Activated CD4-positive, alpha-beta T cell treated with anti-CD3 and anti-CD28 coated beads for 48 hours (primary cell): ENCODE results near the gene KCNK18.
"Not testable (repeated sequence)": the region's sequence is repeated elsewhere in the genome, so short reads cannot be mapped to it uniquely, and the experiment has no call there.

Source experiments
- DNase-seq: peaks from one replicate; pipeline ENCODE4 v3.0.0-alpha.2; 2020

Gene KCNK18

DNA sequence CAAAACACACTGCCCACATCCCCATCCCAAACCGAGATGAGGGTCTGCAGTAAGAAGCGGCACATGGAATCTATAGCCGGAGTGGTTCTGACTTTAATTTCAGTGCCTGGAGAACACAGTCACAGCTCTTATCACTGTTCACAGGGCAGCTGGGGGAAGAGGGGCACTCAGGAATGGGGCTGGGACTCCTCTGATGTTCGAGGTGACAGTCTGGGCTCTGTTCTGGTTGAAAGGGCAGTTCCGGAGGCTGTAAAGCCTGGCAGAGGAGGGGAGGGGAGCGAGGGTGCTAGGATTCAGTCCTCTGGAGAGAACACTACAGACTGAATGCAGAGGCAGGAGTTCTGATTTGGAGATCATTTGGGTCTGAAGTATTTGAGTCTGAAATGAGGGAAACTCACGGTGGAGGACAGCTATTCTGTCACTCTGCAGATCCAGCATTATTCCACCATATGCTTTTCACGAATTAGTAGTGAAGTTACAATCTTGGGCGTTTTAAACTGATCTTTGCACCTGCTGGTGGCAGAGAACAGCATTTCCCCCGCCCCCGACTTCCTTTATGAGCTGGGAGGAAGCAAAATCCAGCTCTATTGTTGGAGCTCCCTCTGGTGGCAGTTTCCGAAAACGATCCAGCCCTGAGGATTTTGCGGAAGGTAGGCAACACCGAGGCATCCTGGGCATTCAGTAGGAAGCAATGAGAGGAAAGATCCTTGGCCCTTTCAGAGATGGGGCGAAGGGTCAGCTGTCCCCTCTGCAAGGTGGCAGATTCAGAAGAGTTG lies 22.7 kb upstream of the KCNK18 start:
- peak; percentile 90 for DNase-seq

- peak; percentile 35 for DNase-seq
These were observed 21.9 kb upstream of the KCNK18 start for GRCh38 chr10:117175215-117175900.

- peak; percentile 87 for DNase-seq
These were observed 21.3 kb upstream of the KCNK18 start for GRCh38 chr10:117175901-117176534.

- DNase-seq, result no peak
These were observed 19.1 kb upstream of the KCNK18 start for GRCh38 chr10:117178190-117178589.

DNA sequence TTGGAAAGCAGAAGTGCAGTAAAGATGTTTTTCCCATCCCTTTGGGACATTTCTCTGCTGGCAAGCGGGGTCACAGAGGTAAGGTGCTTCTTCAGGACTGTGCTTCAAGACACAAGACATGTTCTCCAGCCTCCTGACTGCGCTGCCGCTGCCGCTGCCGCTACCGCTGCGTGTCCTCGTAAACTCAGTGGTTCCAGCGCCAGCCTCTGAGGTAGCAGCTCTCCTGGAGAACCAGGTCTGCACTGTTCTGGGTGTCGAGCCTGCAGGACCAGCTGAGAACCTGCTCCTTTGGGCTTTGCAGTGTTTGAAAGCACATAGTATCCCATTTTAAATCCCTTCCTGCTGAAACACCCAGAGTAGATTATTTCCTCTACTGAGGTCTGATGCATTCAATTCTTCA lies 13.0 kb upstream of the KCNK18 start:
- no peak for DNase-seq

GRCh38 chr10:117184821-117185220 lies 12.5 kb upstream of the KCNK18 start:
- DNase-seq, result no peak

DNA sequence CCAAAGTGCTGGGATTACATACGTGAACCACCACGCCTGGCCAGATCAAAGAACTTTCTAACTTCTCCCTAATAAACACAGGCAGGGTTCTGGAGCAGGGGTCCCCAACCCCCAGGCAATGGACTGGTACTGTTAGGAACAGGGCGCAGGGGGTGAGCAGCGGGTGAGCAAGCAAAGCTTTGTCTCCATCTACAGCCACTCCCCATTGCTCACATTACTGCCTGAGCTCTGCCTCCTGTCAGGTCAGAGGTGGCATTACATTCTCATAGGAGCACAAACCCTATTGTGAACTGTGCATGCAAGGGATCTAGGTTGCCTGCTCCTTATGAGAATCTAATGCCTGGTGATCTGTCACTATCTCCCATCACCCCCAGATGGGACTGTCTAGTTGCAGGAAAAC lies 11.5 kb upstream of the KCNK18 start:
- DNase-seq, result not testable (repeated sequence)

DNA sequence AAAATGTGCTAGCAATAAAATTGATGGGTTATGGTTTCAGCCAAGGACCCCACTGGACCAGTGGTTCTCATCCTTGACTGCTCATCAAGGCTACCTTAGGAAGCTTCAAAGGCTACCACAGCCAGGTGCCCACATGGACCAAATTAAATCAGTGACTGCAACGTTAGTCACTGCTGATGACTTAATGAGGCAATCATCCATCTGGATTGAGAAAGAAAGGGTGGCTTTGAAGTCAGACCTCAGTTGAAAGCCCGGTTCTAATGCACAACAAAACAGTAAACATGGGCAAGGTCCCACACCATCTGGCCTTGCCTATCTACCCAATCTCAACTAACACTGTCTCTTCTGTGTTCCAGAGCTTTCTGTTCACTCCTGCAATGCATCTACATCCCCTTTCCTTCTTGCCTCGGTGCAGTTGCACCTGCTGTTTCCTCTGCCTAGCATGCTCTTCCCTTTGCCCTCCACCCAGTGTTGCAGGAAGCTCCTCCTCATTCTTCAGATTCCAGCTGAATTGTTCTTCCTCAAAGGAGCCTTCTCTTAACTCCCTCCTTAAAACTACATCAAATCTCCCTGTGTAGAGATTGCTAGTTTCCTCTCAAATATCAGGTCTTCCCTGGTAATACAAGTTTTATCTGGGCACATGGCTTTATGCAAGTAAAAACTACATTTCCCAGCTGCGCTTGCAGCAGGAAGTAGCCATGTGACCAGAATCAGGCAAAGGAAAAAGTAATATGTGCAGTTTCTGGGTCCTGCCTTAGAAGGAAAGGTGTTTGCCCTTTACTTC lies 10.3 kb upstream of the KCNK18 start:
- DNase-seq, result no peak

GRCh38 chr10:117188371-117188770 lies 8.9 kb upstream of the KCNK18 start:
- no peak for DNase-seq

DNA sequence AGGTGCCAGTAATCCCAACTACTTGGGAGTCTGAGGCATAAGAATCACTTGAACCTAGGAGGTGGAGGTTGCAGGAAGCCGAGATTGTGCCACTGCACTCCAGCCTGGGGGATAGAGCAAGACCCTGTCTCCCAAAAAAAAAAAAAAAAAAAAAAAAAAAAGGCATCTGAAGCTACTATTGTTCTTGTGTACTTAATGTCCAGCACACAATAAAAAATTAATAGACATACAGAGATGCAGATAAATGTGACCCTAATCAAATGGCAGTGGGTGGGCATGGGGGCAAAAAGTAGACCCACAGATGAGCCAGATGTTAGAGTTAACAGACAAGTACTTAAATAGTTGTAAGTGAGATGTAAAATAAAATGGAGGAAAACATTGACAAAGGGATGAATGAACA lies 7.7 kb upstream of the KCNK18 start:
- no peak for DNase-seq

GRCh38 chr10:117198088-117198487 lies 799 bp downstream of the KCNK18 start:
- DNase-seq, result no peak

GRCh38 chr10:117201826-117202225 lies 4.5 kb downstream of the KCNK18 start:
- no peak for DNase-seq

GRCh38 chr10:117204316-117204715 lies 7.0 kb downstream of the KCNK18 start:
- no peak for DNase-seq

- no peak for DNase-seq
These were observed 14.9 kb downstream of the KCNK18 start for GRCh38 chr10:117212176-117212575.

- no peak for DNase-seq
These were observed 17.1 kb downstream of the KCNK18 start for GRCh38 chr10:117214401-117214800.

GRCh38 chr10:117215079-117215478 lies 17.8 kb downstream of the KCNK18 start:
- DNase-seq, result no peak

GRCh38 chr10:117216028-117216427 lies 18.7 kb downstream of the KCNK18 start:
- DNase-seq, result no peak

- DNase-seq, result peak; percentile 78
These were observed 19.4 kb downstream of the KCNK18 start for GRCh38 chr10:117216611-117217195.

DNA sequence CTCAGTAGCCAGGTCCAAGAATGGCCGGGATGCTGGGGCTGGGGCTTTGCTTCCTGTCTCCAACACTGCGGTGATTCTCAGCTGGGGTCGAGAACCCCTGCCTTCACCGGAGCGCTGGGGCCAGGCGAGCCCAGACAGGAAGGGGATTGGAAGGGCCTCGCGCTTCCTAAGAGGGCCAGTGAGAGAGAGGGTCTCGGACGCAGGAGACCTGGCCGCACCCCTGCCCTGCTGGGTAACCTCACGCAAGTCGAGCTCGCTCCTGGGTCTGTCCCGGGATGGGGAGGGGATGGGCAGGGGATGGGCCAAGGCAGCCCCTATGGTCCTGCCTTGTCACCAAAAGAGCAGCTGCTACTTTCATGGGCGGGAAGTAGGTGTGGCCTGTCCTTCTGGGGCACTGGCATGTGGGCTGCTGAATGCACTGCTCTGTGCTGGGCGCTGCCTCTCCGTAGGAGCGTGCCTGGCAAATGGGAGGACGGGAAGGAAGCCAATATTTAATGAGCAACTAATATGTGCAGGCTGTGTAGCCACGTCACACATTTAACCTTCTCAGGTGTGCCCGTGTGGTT lies 20.0 kb downstream of the KCNK18 start:
- DNase-seq, result peak; percentile 28

- DNase-seq, result no peak
These were observed 21.4 kb downstream of the KCNK18 start for GRCh38 chr10:117218654-117219053.

- no peak for DNase-seq
These were observed 23.9 kb downstream of the KCNK18 start for GRCh38 chr10:117221156-117221711.

DNA sequence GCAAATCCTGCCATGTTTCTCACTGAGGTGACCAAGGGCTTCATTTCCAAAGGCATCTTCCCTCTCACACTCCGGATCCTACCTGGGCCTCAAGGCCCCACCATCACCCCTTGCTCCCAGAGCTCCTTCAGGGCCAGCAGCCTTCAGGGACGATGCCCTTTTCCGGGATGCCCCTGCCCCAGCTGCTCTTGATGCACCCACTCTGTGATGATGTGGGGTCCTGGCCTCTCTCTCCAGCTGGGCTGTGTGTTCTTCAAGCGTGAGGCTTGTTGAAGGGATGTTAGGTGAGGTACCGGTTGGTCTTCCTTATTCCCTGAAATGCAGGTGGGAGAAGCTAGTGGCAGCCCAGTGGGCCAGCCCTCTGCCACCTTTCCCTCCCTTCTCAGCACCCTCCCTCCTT lies 25.3 kb downstream of the KCNK18 start:
- DNase-seq, result no peak
